ENCODE data around the gene IFT80.
"Not testable (repeated sequence)": the region's sequence is repeated elsewhere in the genome, so short reads cannot be mapped to it uniquely, and the experiment has no call there.

Gene IFT80

GRCh38 chr3:160400030-160400701, 1.1 kb upstream of the IFT80 start:
- peak; percentile 49 for DNase-seq

- no peak for DNase-seq
Observed at GRCh38 chr3:160398820-160399124, 253 bp downstream of the IFT80 start.

GRCh38 chr3:160395297-160395696, 3.7 kb downstream of the IFT80 start:
- DNase-seq: no peak

- DNase-seq: no peak
Observed at GRCh38 chr3:160394009-160394392, 5.0 kb downstream of the IFT80 start.

- DNase-seq: no peak
Observed at GRCh38 chr3:160393346-160394008, 5.5 kb downstream of the IFT80 start.

- DNase-seq: no peak
Observed at GRCh38 chr3:160392798-160393197, 6.2 kb downstream of the IFT80 start.

GRCh38 chr3:160390565-160391138, 8.4 kb downstream of the IFT80 start:
- no peak for DNase-seq

- DNase-seq: no peak
Observed at GRCh38 chr3:160384639-160385318, 14.2 kb downstream of the IFT80 start.

GRCh38 chr3:160381470-160381869, 17.6 kb downstream of the IFT80 start:
- no peak for DNase-seq

- no peak for DNase-seq
Observed at GRCh38 chr3:160379628-160380214, 19.3 kb downstream of the IFT80 start.

GRCh38 chr3:160378331-160379109, 20.5 kb downstream of the IFT80 start:
- no peak for DNase-seq

- DNase-seq: no peak
Observed at GRCh38 chr3:160376681-160377080, 22.3 kb downstream of the IFT80 start.

GRCh38 chr3:160374925-160375324, 24.1 kb downstream of the IFT80 start:
- DNase-seq: no peak

- no peak for DNase-seq
Observed at GRCh38 chr3:160374472-160374871, 24.6 kb downstream of the IFT80 start.

- DNase-seq: no peak
Observed at GRCh38 chr3:160373655-160374054, 25.4 kb downstream of the IFT80 start.

- DNase-seq: no peak
Observed at GRCh38 chr3:160372780-160373179, 26.2 kb downstream of the IFT80 start.

- no peak for DNase-seq
Observed at GRCh38 chr3:160370987-160371857, 27.8 kb downstream of the IFT80 start.

- DNase-seq: no peak
Observed at GRCh38 chr3:160369784-160370183, 29.2 kb downstream of the IFT80 start.

GRCh38 chr3:160368804-160369203, 30.2 kb downstream of the IFT80 start:
- no peak for DNase-seq

- no peak for DNase-seq
Observed at GRCh38 chr3:160365869-160366522, 33.0 kb downstream of the IFT80 start.

GRCh38 chr3:160362896-160363295, 36.1 kb downstream of the IFT80 start:
- not testable (repeated sequence) for DNase-seq
